GM23338 (cell line): ENCODE results near the gene FOXF1. TPM values are rescaled to one million over a fixed set of nuclear protein-coding genes. Genes with fewer than 3 reads are reported as not detected.

Experiments used
- CREB1 ChIP-seq: fragments of 250-450 bp; sonication (Bioruptor Pico); IDR thresholded peaks from 2 replicates; pipeline ENCODE4 v1.5.0; 2020; ENCODE audit warnings: low read depth, mild to moderate bottlenecking, moderate library complexity
- CTCF ChIP-seq, 2 experiments: fragments of 200-600 bp in 1 of 2; sonication (generic) in 1 of 2; conservative IDR thresholded peaks; 2 replicates each; pipeline versions ENCODE4 v1.5.1 to v1.6.1; 2016 to 2017; ENCODE audit warnings: antibody characterized with exemption in 2 of 2, low read depth in 2 of 2, mild to moderate bottlenecking in 2 of 2, moderate library complexity in 1 of 2
- ETS1 ChIP-seq: IDR thresholded peaks from 2 replicates; pipeline ENCODE4 v1.6.1; 2016; ENCODE audit warnings: antibody characterized with exemption
- STAT1 ChIP-seq: IDR thresholded peaks from one replicate; pipeline ENCODE4 v1.6.1; 2016; ENCODE audit warnings: antibody characterized with exemption; ENCODE audit not compliant: unreplicated experiment
- ZNF462 ChIP-seq: fragments of 250-450 bp; sonication (Bioruptor Pico); IDR thresholded peaks from 2 replicates; pipeline ENCODE4 v1.5.0; 2020; ENCODE audit warnings: mild to moderate bottlenecking, moderate library complexity
- polyA plus RNA-seq: library from polyadenylated mRNA; unstranded; fragments of >200 nt; fragmentation: Nextera tagmentation; extraction: Ambion mirVana; gene quantifications from 2 replicates; pipeline ENCODE4 v1.2.1, GENCODE V29; 2016
- total RNA-seq: library from RNA; depleted of rRNA; stranded (reverse); fragments of >200 nt; shearing (Covaris generic); gene quantifications from 2 replicates; pipeline ENCODE4 v1.2.3, GENCODE V29; 2014

The FOXF1 gene
- total and polyA plus RNA-seq, 2 experiments from 2014 or later = 0.10 to 0.15 TPM

GRCh38 chr16:86527366-86527765, 17.0 kb downstream of the FOXF1 start (continued):
- TF ChIP-seq ZNF462 (CRISPR knock-in tag) (no peak), CTCF (conservative IDR thresholded peaks at IDR 0.05; ENCODE audit: low read depth in 2 of 2) (no peak), ETS1 (no peak), STAT1 (no peak), CREB1 (no peak)
